ENCODE measurements around the gene LCE3A.
"Not testable (repeated sequence)": the region's sequence is repeated elsewhere in the genome, so short reads cannot be mapped to it uniquely, and the experiment has no call there.

Gene LCE3A

GRCh38 chr1:152580433-152580832, 42.5 kb downstream of the LCE3A start, which contains the start of gene LCE3D:
LCE3D (minus strand) TSS chr1:152580516; CDS start chr1:152579936, 580 bp downstream.
- no peak for DNase-seq
- in situ Hi-C loops (cut with MboI; ENCODE audit: low pct_unique_long_range_greater_than_20kb, low sequenced_read_pairs), result no loop called here

GRCh38 chr1:152579526-152579925, 43.4 kb downstream of the LCE3A start:
- in situ Hi-C loops (cut with MboI; ENCODE audit: low pct_unique_long_range_greater_than_20kb, low sequenced_read_pairs); DNase-seq: not testable (repeated sequence)

- in situ Hi-C loops (cut with MboI; ENCODE audit: low pct_unique_long_range_greater_than_20kb, low sequenced_read_pairs), result no loop called here
- DNase-seq, result no peak
These were observed 45.7 kb downstream of the LCE3A start for GRCh38 chr1:152577168-152577567.
